ENCODE measurements around the gene PRKCZ.

DNA sequence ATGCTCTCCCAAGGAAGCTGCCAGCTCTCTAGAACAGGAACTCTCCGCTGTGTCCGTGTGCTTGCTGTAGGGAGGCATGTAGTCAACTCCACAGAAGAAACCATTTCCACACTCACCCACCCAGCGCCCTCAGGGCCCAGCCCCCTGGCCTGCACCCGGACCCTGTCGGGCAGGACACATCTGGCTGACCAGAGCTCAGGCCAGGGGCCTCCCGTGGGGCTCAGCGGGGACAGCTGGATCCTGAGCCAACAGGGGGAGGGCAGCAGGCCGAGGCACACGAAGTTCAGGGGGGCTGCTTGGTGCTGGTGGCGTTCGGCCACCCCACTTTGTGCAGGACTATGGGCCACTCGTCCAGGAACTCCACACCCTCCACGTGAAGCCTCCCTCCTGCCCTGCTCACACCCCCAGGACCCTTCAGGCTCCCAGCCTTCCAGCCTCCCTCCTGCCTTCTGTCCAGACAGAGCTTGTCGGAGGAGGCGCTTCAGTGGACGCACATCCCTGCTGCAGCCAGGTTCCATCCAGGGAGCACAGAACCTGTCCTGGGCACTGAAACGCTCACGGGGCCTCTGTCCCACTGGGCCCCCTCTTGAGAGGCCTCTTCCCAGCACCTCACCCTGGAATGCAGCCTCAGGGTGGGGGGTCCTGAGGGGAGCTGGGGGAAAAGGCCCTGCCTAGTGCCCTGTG, 159.3 kb downstream of the PRKCZ start:
- TF ChIP-seq, protein P1, sequence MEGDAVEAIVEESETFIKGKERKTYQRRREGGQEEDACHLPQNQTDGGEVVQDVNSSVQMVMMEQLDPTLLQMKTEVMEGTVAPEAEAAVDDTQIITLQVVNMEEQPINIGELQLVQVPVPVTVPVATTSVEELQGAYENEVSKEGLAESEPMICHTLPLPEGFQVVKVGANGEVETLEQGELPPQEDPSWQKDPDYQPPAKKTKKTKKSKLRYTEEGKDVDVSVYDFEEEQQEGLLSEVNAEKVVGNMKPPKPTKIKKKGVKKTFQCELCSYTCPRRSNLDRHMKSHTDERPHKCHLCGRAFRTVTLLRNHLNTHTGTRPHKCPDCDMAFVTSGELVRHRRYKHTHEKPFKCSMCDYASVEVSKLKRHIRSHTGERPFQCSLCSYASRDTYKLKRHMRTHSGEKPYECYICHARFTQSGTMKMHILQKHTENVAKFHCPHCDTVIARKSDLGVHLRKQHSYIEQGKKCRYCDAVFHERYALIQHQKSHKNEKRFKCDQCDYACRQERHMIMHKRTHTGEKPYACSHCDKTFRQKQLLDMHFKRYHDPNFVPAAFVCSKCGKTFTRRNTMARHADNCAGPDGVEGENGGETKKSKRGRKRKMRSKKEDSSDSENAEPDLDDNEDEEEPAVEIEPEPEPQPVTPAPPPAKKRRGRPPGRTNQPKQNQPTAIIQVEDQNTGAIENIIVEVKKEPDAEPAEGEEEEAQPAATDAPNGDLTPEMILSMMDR (IDR thresholded peaks at IDR 0.05; ENCODE audit: insufficient read depth, low read length) = no peak
- TF ChIP-seq POLR2AphosphoS5 (IDR thresholded peaks at IDR 0.05; ENCODE audit: low read depth) (no peak), GABPA (IDR thresholded peaks at IDR 0.05; ENCODE audit: low read depth) (no peak)
- TF ChIP-seq, protein P2, sequence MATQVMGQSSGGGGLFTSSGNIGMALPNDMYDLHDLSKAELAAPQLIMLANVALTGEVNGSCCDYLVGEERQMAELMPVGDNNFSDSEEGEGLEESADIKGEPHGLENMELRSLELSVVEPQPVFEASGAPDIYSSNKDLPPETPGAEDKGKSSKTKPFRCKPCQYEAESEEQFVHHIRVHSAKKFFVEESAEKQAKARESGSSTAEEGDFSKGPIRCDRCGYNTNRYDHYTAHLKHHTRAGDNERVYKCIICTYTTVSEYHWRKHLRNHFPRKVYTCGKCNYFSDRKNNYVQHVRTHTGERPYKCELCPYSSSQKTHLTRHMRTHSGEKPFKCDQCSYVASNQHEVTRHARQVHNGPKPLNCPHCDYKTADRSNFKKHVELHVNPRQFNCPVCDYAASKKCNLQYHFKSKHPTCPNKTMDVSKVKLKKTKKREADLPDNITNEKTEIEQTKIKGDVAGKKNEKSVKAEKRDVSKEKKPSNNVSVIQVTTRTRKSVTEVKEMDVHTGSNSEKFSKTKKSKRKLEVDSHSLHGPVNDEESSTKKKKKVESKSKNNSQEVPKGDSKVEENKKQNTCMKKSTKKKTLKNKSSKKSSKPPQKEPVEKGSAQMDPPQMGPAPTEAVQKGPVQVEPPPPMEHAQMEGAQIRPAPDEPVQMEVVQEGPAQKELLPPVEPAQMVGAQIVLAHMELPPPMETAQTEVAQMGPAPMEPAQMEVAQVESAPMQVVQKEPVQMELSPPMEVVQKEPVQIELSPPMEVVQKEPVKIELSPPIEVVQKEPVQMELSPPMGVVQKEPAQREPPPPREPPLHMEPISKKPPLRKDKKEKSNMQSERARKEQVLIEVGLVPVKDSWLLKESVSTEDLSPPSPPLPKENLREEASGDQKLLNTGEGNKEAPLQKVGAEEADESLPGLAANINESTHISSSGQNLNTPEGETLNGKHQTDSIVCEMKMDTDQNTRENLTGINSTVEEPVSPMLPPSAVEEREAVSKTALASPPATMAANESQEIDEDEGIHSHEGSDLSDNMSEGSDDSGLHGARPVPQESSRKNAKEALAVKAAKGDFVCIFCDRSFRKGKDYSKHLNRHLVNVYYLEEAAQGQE (IDR thresholded peaks at IDR 0.05; ENCODE audit: insufficient replicate concordance, low read depth) = no peak

All from HL-60 (cell line).